Endothelial cell (in vitro differentiated cells): ENCODE results near the gene MED25. TPM values are rescaled to one million over a fixed set of nuclear protein-coding genes. Genes with fewer than 3 reads are reported as not detected.

Experiments
- DNase-seq: peaks from one replicate; pipeline ENCODE4 v3.0.0; 2021; ENCODE audit warnings: low spot score
- H3K27ac Mint-ChIP-seq: one replicate; pipeline ENCODE4 v1.8.0; 2021; ENCODE audit warnings: mixed read lengths, inconsistent platforms; ENCODE audit not compliant: unreplicated experiment
- H3K27me3 Mint-ChIP-seq: one replicate; pipeline ENCODE4 v1.8.0; 2021; ENCODE audit warnings: mild to moderate bottlenecking, moderate library complexity, mixed read lengths, inconsistent platforms; ENCODE audit not compliant: unreplicated experiment
- H3K36me3 Mint-ChIP-seq: one replicate; pipeline ENCODE4 v1.8.0; 2021; ENCODE audit warnings: mild to moderate bottlenecking, low read depth, mixed read lengths, inconsistent platforms; ENCODE audit not compliant: unreplicated experiment
- H3K4me1 Mint-ChIP-seq: one replicate; pipeline ENCODE4 v1.8.0; 2021; ENCODE audit warnings: mild to moderate bottlenecking, mixed read lengths, inconsistent platforms; ENCODE audit not compliant: unreplicated experiment
- H3K4me3 Mint-ChIP-seq: one replicate; pipeline ENCODE4 v1.8.0; 2021; ENCODE audit warnings: mild to moderate bottlenecking, mixed read lengths, inconsistent platforms; ENCODE audit not compliant: unreplicated experiment
- H3K9me3 Mint-ChIP-seq: one replicate; pipeline ENCODE4 v1.8.0; 2021; ENCODE audit warnings: mixed read lengths, inconsistent platforms; ENCODE audit not compliant: unreplicated experiment
- CTCF ChIP-seq: fragments of 200-600 bp; sonication (generic); IDR thresholded peaks from one replicate; pipeline ENCODE4 v1.5.0; 2021; ENCODE audit warnings: antibody characterized with exemption; ENCODE audit not compliant: unreplicated experiment
- total RNA-seq: library from RNA; stranded (reverse); fragmentation: NEBNext Ultra II Directional; extraction: Animal tissue kit (Norgen Biotek cat#: 25700); gene quantifications from one replicate; pipeline ENCODE4 v1.2.1, GENCODE V29; 2021; ENCODE audit not compliant: unreplicated experiment

The MED25 gene
- total RNA-seq, 1 donor from 2014 or later = 117 TPM

GRCh38 chr19:49807058-49807903, 10.8 kb upstream of the MED25 start:
- no peak for TF ChIP-seq CTCF
- Mint-ChIP-seq H3K36me3 (peaks cover 23% of the 10 kb centered on the region), H3K4me1 (peaks cover 18% of the 10 kb centered on the region), H3K27me3 (peaks cover 27% of the 10 kb centered on the region), H3K4me3 (peak overlapping the region; percentile 56), H3K27ac (peak overlapping the region; percentile 20), H3K9me3 (no peaks in the 10 kb centered on the region)
- DNase-seq = no peak

- TF ChIP-seq CTCF = no peak
- H3K4me1 Mint-ChIP-seq = peaks cover 24% of the 10 kb centered on the region
- peak overlapping the region; percentile 56 for H3K4me3 Mint-ChIP-seq
- no peak for DNase-seq
- peaks cover 17% of the 10 kb centered on the region for H3K36me3 Mint-ChIP-seq
- no peaks in the 10 kb centered on the region for H3K9me3 Mint-ChIP-seq
- H3K27me3 Mint-ChIP-seq = peaks cover 28% of the 10 kb centered on the region
- peak overlapping the region; percentile 20 for H3K27ac Mint-ChIP-seq
Measured at GRCh38 chr19:49807904-49808675, 10.0 kb upstream of the MED25 start.

GRCh38 chr19:49808711-49809159, 9.4 kb upstream of the MED25 start:
- H3K36me3 Mint-ChIP-seq = peaks cover 10% of the 10 kb centered on the region
- H3K4me1 Mint-ChIP-seq = peaks cover 24% of the 10 kb centered on the region
- DNase-seq = peak; percentile 94
- no peak for TF ChIP-seq CTCF
- H3K4me3 Mint-ChIP-seq = peak overlapping the region; percentile 80
- H3K9me3 Mint-ChIP-seq = no peaks in the 10 kb centered on the region
- peaks cover 29% of the 10 kb centered on the region for H3K27me3 Mint-ChIP-seq
- H3K27ac Mint-ChIP-seq = peak overlapping the region; percentile 41

- H3K9me3 Mint-ChIP-seq = no peaks in the 10 kb centered on the region
- peaks cover 28% of the 10 kb centered on the region for H3K27me3 Mint-ChIP-seq
- peaks cover 26% of the 10 kb centered on the region for H3K4me1 Mint-ChIP-seq
- TF ChIP-seq CTCF = no peak
- H3K4me3 Mint-ChIP-seq = peak overlapping the region; percentile 80
- peak overlapping the region; percentile 41 for H3K27ac Mint-ChIP-seq
- H3K36me3 Mint-ChIP-seq = peaks cover 10% of the 10 kb centered on the region
- peak; percentile 45 for DNase-seq
Measured at GRCh38 chr19:49809160-49809940, 8.7 kb upstream of the MED25 start.
